Loucy (cell line): ENCODE data around the gene YIPF6.
"Not testable (repeated sequence)": the region's sequence is repeated elsewhere in the genome, so short reads cannot be mapped to it uniquely, and the experiment has no call there.

ENCODE experiments used
- H2AFZ ChIP-seq: fragments of 200-600 bp; sonication (generic); 2 replicates; pipeline ENCODE4 v1.6.0; 2016; ENCODE audit warnings: antibody characterized with exemption, mild to moderate bottlenecking, low read length, moderate library complexity
- H3F3A ChIP-seq: fragments of 200-600 bp; 2 replicates; pipeline ENCODE4 v1.6.0; 2016; ENCODE audit warnings: antibody characterized with exemption, low read depth, mild to moderate bottlenecking
- H3K27me3 ChIP-seq: fragments of 200-600 bp; sonication (generic); 2 replicates; pipeline ENCODE4 v1.6.1; 2014; ENCODE audit warnings: low read length, mild to moderate bottlenecking; ENCODE audit not compliant: insufficient read depth, poor library complexity, severe bottlenecking
- H3K36me3 ChIP-seq: fragments of 200-600 bp; sonication (generic); 2 replicates; pipeline ENCODE4 v1.6.1; 2016; ENCODE audit warnings: low read length; ENCODE audit not compliant: insufficient read depth
- H3K4me1 ChIP-seq: fragments of 200-600 bp; sonication (generic); 2 replicates; pipeline ENCODE4 v1.5.1; 2014; ENCODE audit warnings: low read length, mild to moderate bottlenecking; ENCODE audit not compliant: insufficient read depth, poor library complexity, severe bottlenecking
- H3K4me2 ChIP-seq: fragments of 200-600 bp; sonication (generic); 2 replicates; pipeline ENCODE4 v1.6.0; 2014; ENCODE audit warnings: antibody characterized with exemption, low read length, low read depth, mild to moderate bottlenecking; ENCODE audit not compliant: poor library complexity, severe bottlenecking
- H3K4me3 ChIP-seq: fragments of 200-600 bp; sonication (generic); 2 replicates; pipeline ENCODE4 v1.5.1; 2014; ENCODE audit warnings: low read length, mild to moderate bottlenecking, mixed read lengths; ENCODE audit not compliant: poor library complexity, severe bottlenecking
- H3K79me2 ChIP-seq: fragments of 200-600 bp; sonication (generic); 2 replicates; pipeline ENCODE4 v1.6.1; 2014; ENCODE audit warnings: low read length; ENCODE audit not compliant: insufficient read depth
- H3K9ac ChIP-seq: fragments of 200-600 bp; sonication (generic); 2 replicates; pipeline ENCODE4 v1.6.0; 2014; ENCODE audit warnings: mild to moderate bottlenecking, low read depth, low read length, moderate library complexity; ENCODE audit not compliant: poor library complexity, severe bottlenecking
- H3K9me2 ChIP-seq: fragments of 200-600 bp; sonication (generic); replicated peaks from 2 replicates; pipeline ENCODE4 v1.6.1; 2016; ENCODE audit warnings: low read depth, low read length, mixed read lengths
- H3K9me3 ChIP-seq: fragments of 200-600 bp; sonication (generic); 2 replicates; pipeline ENCODE4 v1.6.1; 2014; ENCODE audit warnings: mild to moderate bottlenecking, antibody characterized with exemption, low read length, low read depth; ENCODE audit not compliant: insufficient read depth
- H4K20me1 ChIP-seq: fragments of 200-600 bp; sonication (generic); 2 replicates; pipeline ENCODE4 v1.6.0; 2014; ENCODE audit warnings: antibody characterized with exemption, low read length, mild to moderate bottlenecking; ENCODE audit not compliant: insufficient read depth, poor library complexity, severe bottlenecking
- CTCF ChIP-seq: fragments of 200-600 bp; sonication (generic); conservative IDR thresholded peaks from 2 replicates; pipeline ENCODE4 v1.5.1; 2014; ENCODE audit warnings: mild to moderate bottlenecking, antibody characterized with exemption, low read length
- EZH2phosphoT487 ChIP-seq: fragments of 200-600 bp; IDR thresholded peaks from 2 replicates; pipeline ENCODE4 v1.6.1; 2018; ENCODE audit warnings: antibody characterized with exemption, mild to moderate bottlenecking, moderate library complexity, borderline replicate concordance

Gene YIPF6

GRCh38 chrX:68464796-68465195 lies 34.1 kb upstream of the YIPF6 start:
- H3K27me3 ChIP-seq: no peaks in the 10 kb centered on the region
- no peak overlapping the region for H3K9ac ChIP-seq
- no peak overlapping the region for H3K4me2 ChIP-seq
- no peaks in the 10 kb centered on the region for H3F3A ChIP-seq
- no peaks in the 10 kb centered on the region for H3K79me2 ChIP-seq
- no peaks in the 10 kb centered on the region for H3K9me3 ChIP-seq
- TF ChIP-seq EZH2phosphoT487: no peak
- H3K4me1 ChIP-seq: no peaks in the 10 kb centered on the region
- no peak overlapping the region for H3K4me3 ChIP-seq
- no peaks in the 10 kb centered on the region for H3K36me3 ChIP-seq
- H2AFZ ChIP-seq: no peak overlapping the region
- H3K9me2 ChIP-seq: no peaks in the 10 kb centered on the region
- no peaks in the 10 kb centered on the region for H4K20me1 ChIP-seq

- H3K9me2 ChIP-seq: no peaks in the 10 kb centered on the region
- no peak overlapping the region for H3K4me2 ChIP-seq
- H2AFZ ChIP-seq: no peak overlapping the region
- H3K9me3 ChIP-seq: no peaks in the 10 kb centered on the region
- H3F3A ChIP-seq: no peaks in the 10 kb centered on the region
- no peaks in the 10 kb centered on the region for H3K4me1 ChIP-seq
- H3K79me2 ChIP-seq: no peaks in the 10 kb centered on the region
- no peak overlapping the region for H3K4me3 ChIP-seq
- no peaks in the 10 kb centered on the region for H3K36me3 ChIP-seq
- H4K20me1 ChIP-seq: no peaks in the 10 kb centered on the region
- no peak for TF ChIP-seq CTCF
- no peak for TF ChIP-seq EZH2phosphoT487
- H3K27me3 ChIP-seq: no peaks in the 10 kb centered on the region
- H3K9ac ChIP-seq: no peak overlapping the region
Observed at GRCh38 chrX:68480969-68481368, 17.9 kb upstream of the YIPF6 start.

GRCh38 chrX:68486198-68486597 lies 12.7 kb upstream of the YIPF6 start:
- H3K9ac ChIP-seq, H4K20me1 ChIP-seq, H3K9me2 ChIP-seq, H3K4me1 ChIP-seq, H3K9me3 ChIP-seq, H3K79me2 ChIP-seq, H3K27me3 ChIP-seq, H3K4me2 ChIP-seq, H2AFZ ChIP-seq, H3F3A ChIP-seq, H3K36me3 ChIP-seq, H3K4me3 ChIP-seq: not testable (repeated sequence)

- Histone ChIP-seq H4K20me1 (no peaks in the 10 kb centered on the region), H2AFZ (no peak overlapping the region), H3K27me3 (no peaks in the 10 kb centered on the region), H3K4me1 (no peaks in the 10 kb centered on the region), H3K9me3 (no peaks in the 10 kb centered on the region), H3K36me3 (no peaks in the 10 kb centered on the region), H3K79me2 (no peaks in the 10 kb centered on the region), H3K9ac (no peak overlapping the region), H3K4me3 (no peak overlapping the region), H3K9me2 (no peaks in the 10 kb centered on the region), H3K4me2 (no peak overlapping the region), H3F3A (no peaks in the 10 kb centered on the region)
- TF ChIP-seq EZH2phosphoT487 (no peak), CTCF (no peak)
Observed at GRCh38 chrX:68487254-68487653, 11.6 kb upstream of the YIPF6 start.
